Mucosa of gallbladder (tissue), 1 donor: Measurements from ENCODE around the gene LRRC15. TPM values are rescaled to one million over a fixed set of nuclear protein-coding genes. Genes with fewer than 3 reads are reported as not detected.

Experiments used
- DNase-seq: peaks from one replicate; pipeline ENCODE4 v3.0.0-alpha.2; 2020; ENCODE audit warnings: low spot score
- total RNA-seq: library from RNA; stranded (reverse); gene quantifications from one replicate; pipeline ENCODE4 v1.2.1, GENCODE V29; 2021
- donor health status: DM: no; HTN: no; CAD: no.

Gene LRRC15
- total RNA-seq, 1 donor from 2014 or later: 0.35 TPM

- DNase-seq: no peak
Measured at GRCh38 chr3:194386066-194386465, 16.5 kb upstream of the LRRC15 start.

- no peak for DNase-seq
Measured at GRCh38 chr3:194384569-194385001, 15.0 kb upstream of the LRRC15 start.

GRCh38 chr3:194384156-194384555 is 14.6 kb upstream of the LRRC15 start:
- DNase-seq: no peak

- no peak for DNase-seq
Measured at GRCh38 chr3:194383276-194383940, 13.9 kb upstream of the LRRC15 start.

- DNase-seq: no peak
Measured at GRCh38 chr3:194382892-194383223, 13.3 kb upstream of the LRRC15 start.

- DNase-seq: no peak
Measured at GRCh38 chr3:194382196-194382891, 12.8 kb upstream of the LRRC15 start.

- no peak for DNase-seq
Measured at GRCh38 chr3:194381460-194381875, 11.9 kb upstream of the LRRC15 start.

GRCh38 chr3:194380326-194380725 is 10.8 kb upstream of the LRRC15 start:
- DNase-seq: no peak

GRCh38 chr3:194379651-194380050 is 10.1 kb upstream of the LRRC15 start:
- no peak for DNase-seq

GRCh38 chr3:194379231-194379630 is 9.7 kb upstream of the LRRC15 start:
- DNase-seq: no peak

GRCh38 chr3:194377708-194378107 is 8.2 kb upstream of the LRRC15 start:
- no peak for DNase-seq

- DNase-seq: no peak
Measured at GRCh38 chr3:194376241-194376560, 6.7 kb upstream of the LRRC15 start.

- DNase-seq: no peak
Measured at GRCh38 chr3:194375473-194376240, 6.1 kb upstream of the LRRC15 start.

- no peak for DNase-seq
Measured at GRCh38 chr3:194374935-194375334, 5.4 kb upstream of the LRRC15 start.

- DNase-seq: no peak
Measured at GRCh38 chr3:194373899-194374298, 4.4 kb upstream of the LRRC15 start.

- DNase-seq: no peak
Measured at GRCh38 chr3:194373028-194373427, 3.5 kb upstream of the LRRC15 start.

- DNase-seq: no peak
Measured at GRCh38 chr3:194370753-194371152, 1.2 kb upstream of the LRRC15 start.

- DNase-seq: no peak
Measured at GRCh38 chr3:194368918-194369317, 625 bp downstream of the LRRC15 start.

GRCh38 chr3:194367992-194368841 is 1.3 kb downstream of the LRRC15 start:
- no peak for DNase-seq

- DNase-seq: no peak
Measured at GRCh38 chr3:194365978-194366490, 3.5 kb downstream of the LRRC15 start.

- DNase-seq: no peak
Measured at GRCh38 chr3:194365526-194365925, 4.0 kb downstream of the LRRC15 start.
